NCI-H524 treated with DMSO at 0.1 percent for 48 hours (cell line): Measurements from ENCODE around the gene OSBPL3.

Experiments
- DNase-seq: peaks from one replicate; lab custom pipeline; 2025; lab: John Stamatoyannopoulos, UW

The OSBPL3 gene

GRCh38 chr7:24979470-24979862, 512 bp downstream of the OSBPL3 start:
- DNase-seq, result no peak

- DNase-seq, result no peak
These were observed 1.0 kb downstream of the OSBPL3 start for GRCh38 chr7:24978843-24979469.

- no peak for DNase-seq
These were observed 4.2 kb downstream of the OSBPL3 start for GRCh38 chr7:24975644-24976260.

- no peak for DNase-seq
These were observed 4.8 kb downstream of the OSBPL3 start for GRCh38 chr7:24975172-24975571.

GRCh38 chr7:24974026-24974832, 5.7 kb downstream of the OSBPL3 start:
- DNase-seq, result no peak

- DNase-seq, result no peak
These were observed 7.0 kb downstream of the OSBPL3 start for GRCh38 chr7:24972991-24973390.

- DNase-seq, result no peak
These were observed 7.9 kb downstream of the OSBPL3 start for GRCh38 chr7:24972166-24972477.

GRCh38 chr7:24971333-24972165, 8.4 kb downstream of the OSBPL3 start:
- no peak for DNase-seq

GRCh38 chr7:24970676-24971075, 9.3 kb downstream of the OSBPL3 start:
- no peak for DNase-seq

GRCh38 chr7:24968165-24968564, 11.8 kb downstream of the OSBPL3 start:
- no peak for DNase-seq

GRCh38 chr7:24967696-24968095, 12.3 kb downstream of the OSBPL3 start:
- DNase-seq, result no peak

GRCh38 chr7:24966802-24967201, 13.2 kb downstream of the OSBPL3 start:
- DNase-seq, result no peak

- peak; percentile 47 for DNase-seq
These were observed 13.9 kb downstream of the OSBPL3 start for GRCh38 chr7:24965831-24966708.

- no peak for DNase-seq
These were observed 15.8 kb downstream of the OSBPL3 start for GRCh38 chr7:24964191-24964590.

- no peak for DNase-seq
These were observed 16.8 kb downstream of the OSBPL3 start for GRCh38 chr7:24963218-24963617.

GRCh38 chr7:24962418-24962962, 17.5 kb downstream of the OSBPL3 start:
- no peak for DNase-seq

GRCh38 chr7:24959735-24960485, 20.1 kb downstream of the OSBPL3 start:
- no peak for DNase-seq

- no peak for DNase-seq
These were observed 21.6 kb downstream of the OSBPL3 start for GRCh38 chr7:24958399-24958798.

- no peak for DNase-seq
These were observed 24.0 kb downstream of the OSBPL3 start for GRCh38 chr7:24956021-24956420.

- no peak for DNase-seq
These were observed 24.7 kb downstream of the OSBPL3 start for GRCh38 chr7:24955313-24955712.
